ENCODE results near the gene POLR2J2. TPM values are rescaled to one million over a fixed set of nuclear protein-coding genes. Genes with fewer than 3 reads are reported as not detected.
A peak's percentile ranks its signal among the peaks of the same experiment; 100 is the strongest.
"Not testable (repeated sequence)": the region's sequence is repeated elsewhere in the genome, so short reads cannot be mapped to it uniquely, and the experiment has no call there.

The POLR2J2 gene
- total RNA-seq (2021) (5.2 and 7.2 TPM in 2 replicates), Bru-seq, nascent RNA (percentile 61 among the genes with signal in this experiment), BruChase-seq, experiment 1, labeled RNA remaining after a 2-hour chase (percentile 60 among the genes with signal in this experiment), BruChase-seq, experiment 2, labeled RNA remaining after a 6-hour chase (percentile 84 among the genes with signal in this experiment)
- long read RNA-seq = 0 reads

- H3K9me3 ChIP-seq (ENCODE audit: low read depth, low read length, poor library complexity, severe bottlenecking); DNase-seq (ENCODE audit: low spot score); H3K27ac ChIP-seq (ENCODE audit: low read depth, low read length, poor library complexity, severe bottlenecking); H3K36me3 ChIP-seq (ENCODE audit: insufficient read depth, low read length, poor library complexity, severe bottlenecking); H3K27me3 ChIP-seq (replicated peaks; ENCODE audit: insufficient read depth, low read depth, low read length, poor library complexity); H3K4me3 ChIP-seq (ENCODE audit: low read depth, low read length, poor library complexity, severe bottlenecking); H3K4me1 ChIP-seq (ENCODE audit: insufficient read depth, low read length, poor library complexity, severe bottlenecking); BruUV-seq (replicated peaks); POLR2A ChIA-PET (ENCODE audit: low non-redundant PET); intact Hi-C loops (cut with micrococcal nuclease; ENCODE audit: unreplicated experiment): not testable (repeated sequence)
- CTCF ChIA-PET = interaction anchor here (0.6 kb wide), 1 partner anchor 391 kb away, joined by 4 read pairs; no protein-coding TSS in a partner anchor
Measured at GRCh38 chr7:102671166-102671955, at the start of gene POLR2J2. POLR2J2 (minus strand) TSS chr7:102671663; CDS start chr7:102671601, 62 bp downstream.

DNA sequence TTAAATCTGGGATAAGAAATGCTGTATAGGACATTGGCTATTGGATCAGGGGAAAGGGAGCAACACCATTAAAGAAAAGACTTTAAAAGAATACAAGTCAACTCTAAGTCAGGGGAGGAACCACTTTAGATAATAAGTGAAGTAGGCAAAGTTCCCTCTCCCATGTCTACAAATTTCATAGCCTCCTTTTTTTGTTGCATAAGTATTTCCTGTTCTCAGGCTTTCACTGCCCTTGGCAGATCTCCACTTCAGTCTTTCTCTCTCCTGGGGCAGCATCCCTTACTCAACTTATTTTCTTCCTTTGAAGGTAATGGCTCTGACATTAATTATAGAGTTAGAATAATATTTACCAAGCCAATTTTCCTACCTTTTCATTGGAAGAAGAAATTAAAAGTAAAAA lies 47.0 kb upstream of the POLR2J2 start:
- intact Hi-C loops (cut with micrococcal nuclease; ENCODE audit: unreplicated experiment); BruUV-seq (replicated peaks); POLR2A ChIA-PET (ENCODE audit: low non-redundant PET); H3K27me3 ChIP-seq (replicated peaks; ENCODE audit: insufficient read depth, low read depth, low read length, poor library complexity); H3K4me3 ChIP-seq (ENCODE audit: low read depth, low read length, poor library complexity, severe bottlenecking); H3K27ac ChIP-seq (ENCODE audit: low read depth, low read length, poor library complexity, severe bottlenecking); H3K9me3 ChIP-seq (ENCODE audit: low read depth, low read length, poor library complexity, severe bottlenecking); H3K36me3 ChIP-seq (ENCODE audit: insufficient read depth, low read length, poor library complexity, severe bottlenecking); CTCF ChIA-PET; H3K4me1 ChIP-seq (ENCODE audit: insufficient read depth, low read length, poor library complexity, severe bottlenecking): not testable (repeated sequence)
- DNase-seq (ENCODE audit: low spot score) = peak; percentile 16

- POLR2A ChIA-PET (ENCODE audit: low non-redundant PET); intact Hi-C loops (cut with micrococcal nuclease; ENCODE audit: unreplicated experiment); DNase-seq (ENCODE audit: low spot score); H3K4me3 ChIP-seq (ENCODE audit: low read depth, low read length, poor library complexity, severe bottlenecking); H3K27me3 ChIP-seq (replicated peaks; ENCODE audit: insufficient read depth, low read depth, low read length, poor library complexity); CTCF ChIA-PET; H3K36me3 ChIP-seq (ENCODE audit: insufficient read depth, low read length, poor library complexity, severe bottlenecking); H3K4me1 ChIP-seq (ENCODE audit: insufficient read depth, low read length, poor library complexity, severe bottlenecking); H3K9me3 ChIP-seq (ENCODE audit: low read depth, low read length, poor library complexity, severe bottlenecking); H3K27ac ChIP-seq (ENCODE audit: low read depth, low read length, poor library complexity, severe bottlenecking); BruUV-seq (replicated peaks): not testable (repeated sequence)
Measured at GRCh38 chr7:102715718-102716117, 44.3 kb upstream of the POLR2J2 start.

DNA sequence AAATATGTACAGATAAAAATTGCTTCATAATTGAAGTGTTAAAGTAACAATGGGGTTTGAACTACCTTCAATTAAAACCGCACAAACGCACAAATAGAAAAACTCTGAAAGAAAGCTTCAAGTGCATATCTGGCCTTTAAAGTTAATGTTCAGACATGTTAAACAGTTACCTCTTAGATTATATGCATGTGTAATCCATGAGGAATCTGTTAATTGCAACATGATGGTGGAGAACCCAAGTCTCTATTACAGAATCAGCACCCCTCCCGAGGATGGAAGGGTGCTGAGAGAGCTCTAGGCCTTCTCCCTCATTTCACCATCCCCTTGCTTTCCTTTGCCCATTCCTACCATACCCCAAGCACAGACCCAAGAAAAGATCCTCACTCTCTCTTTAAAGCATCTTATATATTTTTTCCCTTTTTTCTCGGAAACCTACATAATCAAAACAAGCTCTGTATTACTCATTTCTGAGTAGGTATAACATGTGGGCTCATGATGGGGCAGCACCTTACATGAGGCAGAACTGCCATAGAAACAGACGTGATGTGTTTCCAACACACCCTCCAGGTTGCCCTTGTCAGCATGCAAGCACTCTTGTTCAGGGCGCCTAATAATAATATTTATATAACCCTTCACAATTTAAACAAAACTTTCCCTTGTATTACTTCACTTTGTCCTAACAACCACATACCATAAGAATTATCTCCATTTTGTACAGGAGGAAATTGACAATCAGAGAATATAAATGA lies 43.5 kb upstream of the POLR2J2 start:
- H3K27me3 ChIP-seq (replicated peaks; ENCODE audit: insufficient read depth, low read depth, low read length, poor library complexity); H3K9me3 ChIP-seq (ENCODE audit: low read depth, low read length, poor library complexity, severe bottlenecking); BruUV-seq (replicated peaks); intact Hi-C loops (cut with micrococcal nuclease; ENCODE audit: unreplicated experiment); CTCF ChIA-PET; DNase-seq (ENCODE audit: low spot score); H3K36me3 ChIP-seq (ENCODE audit: insufficient read depth, low read length, poor library complexity, severe bottlenecking); H3K27ac ChIP-seq (ENCODE audit: low read depth, low read length, poor library complexity, severe bottlenecking); H3K4me3 ChIP-seq (ENCODE audit: low read depth, low read length, poor library complexity, severe bottlenecking); POLR2A ChIA-PET (ENCODE audit: low non-redundant PET); H3K4me1 ChIP-seq (ENCODE audit: insufficient read depth, low read length, poor library complexity, severe bottlenecking): not testable (repeated sequence)

GRCh38 chr7:102713691-102714080 lies 42.2 kb upstream of the POLR2J2 start:
- H3K27ac ChIP-seq (ENCODE audit: low read depth, low read length, poor library complexity, severe bottlenecking); H3K4me3 ChIP-seq (ENCODE audit: low read depth, low read length, poor library complexity, severe bottlenecking); CTCF ChIA-PET; H3K9me3 ChIP-seq (ENCODE audit: low read depth, low read length, poor library complexity, severe bottlenecking); H3K36me3 ChIP-seq (ENCODE audit: insufficient read depth, low read length, poor library complexity, severe bottlenecking); BruUV-seq (replicated peaks); intact Hi-C loops (cut with micrococcal nuclease; ENCODE audit: unreplicated experiment); POLR2A ChIA-PET (ENCODE audit: low non-redundant PET); DNase-seq (ENCODE audit: low spot score); H3K27me3 ChIP-seq (replicated peaks; ENCODE audit: insufficient read depth, low read depth, low read length, poor library complexity); H3K4me1 ChIP-seq (ENCODE audit: insufficient read depth, low read length, poor library complexity, severe bottlenecking): not testable (repeated sequence)

DNA sequence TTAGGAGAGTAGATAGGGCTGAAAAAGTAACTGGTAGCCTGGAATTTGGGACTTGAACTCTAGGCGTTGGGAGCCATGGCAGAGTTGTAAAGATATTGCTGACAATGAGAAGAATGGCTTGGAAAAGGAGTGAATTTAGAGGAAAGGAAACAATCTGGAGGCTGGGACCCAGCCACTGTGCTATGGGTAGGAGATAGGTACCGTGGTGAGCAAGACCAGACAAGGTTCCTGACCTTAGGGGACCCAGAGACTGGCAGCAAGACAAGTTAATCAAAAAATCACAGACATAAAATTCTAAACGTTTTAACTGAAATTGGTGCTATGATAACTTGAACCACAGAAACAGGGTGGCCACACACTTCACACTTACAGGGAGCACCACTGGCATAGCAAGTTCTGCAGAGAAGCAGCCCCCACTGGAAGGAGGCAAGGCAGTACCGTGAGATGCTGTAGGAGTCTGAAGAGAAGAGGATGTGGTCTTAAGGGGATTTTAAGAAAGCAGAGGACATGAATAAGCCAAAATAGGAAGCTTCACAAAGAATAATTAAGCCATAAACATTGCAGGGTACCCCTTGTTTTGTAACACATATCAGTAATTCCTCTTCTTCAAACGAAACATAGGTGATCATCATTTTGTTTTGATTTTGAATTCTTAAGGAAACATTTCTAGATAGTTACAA lies 41.7 kb upstream of the POLR2J2 start:
- H3K9me3 ChIP-seq (ENCODE audit: low read depth, low read length, poor library complexity, severe bottlenecking); CTCF ChIA-PET; H3K4me3 ChIP-seq (ENCODE audit: low read depth, low read length, poor library complexity, severe bottlenecking); H3K4me1 ChIP-seq (ENCODE audit: insufficient read depth, low read length, poor library complexity, severe bottlenecking); POLR2A ChIA-PET (ENCODE audit: low non-redundant PET); intact Hi-C loops (cut with micrococcal nuclease; ENCODE audit: unreplicated experiment); H3K36me3 ChIP-seq (ENCODE audit: insufficient read depth, low read length, poor library complexity, severe bottlenecking); H3K27me3 ChIP-seq (replicated peaks; ENCODE audit: insufficient read depth, low read depth, low read length, poor library complexity); H3K27ac ChIP-seq (ENCODE audit: low read depth, low read length, poor library complexity, severe bottlenecking); DNase-seq (ENCODE audit: low spot score); BruUV-seq (replicated peaks): not testable (repeated sequence)

GRCh38 chr7:102698962-102699750 lies 27.7 kb upstream of the POLR2J2 start:
- H3K9me3 ChIP-seq (ENCODE audit: low read depth, low read length, poor library complexity, severe bottlenecking); H3K27me3 ChIP-seq (replicated peaks; ENCODE audit: insufficient read depth, low read depth, low read length, poor library complexity); H3K36me3 ChIP-seq (ENCODE audit: insufficient read depth, low read length, poor library complexity, severe bottlenecking); H3K4me3 ChIP-seq (ENCODE audit: low read depth, low read length, poor library complexity, severe bottlenecking); DNase-seq (ENCODE audit: low spot score); H3K27ac ChIP-seq (ENCODE audit: low read depth, low read length, poor library complexity, severe bottlenecking); H3K4me1 ChIP-seq (ENCODE audit: insufficient read depth, low read length, poor library complexity, severe bottlenecking); POLR2A ChIA-PET (ENCODE audit: low non-redundant PET); BruUV-seq (replicated peaks); intact Hi-C loops (cut with micrococcal nuclease; ENCODE audit: unreplicated experiment); CTCF ChIA-PET: not testable (repeated sequence)

All from A673 (cell line).